ENCODE results near the gene NTMT1.

NTMT1 gene

GRCh38 chr9:129637673-129638439 is 11.9 kb downstream of the NTMT1 start:
- no peak for DNase-seq

- DNase-seq: no peak
Measured at GRCh38 chr9:129639034-129639630, 13.2 kb downstream of the NTMT1 start.

GRCh38 chr9:129639756-129640085 is 13.8 kb downstream of the NTMT1 start:
- no peak for DNase-seq

- peak; percentile 23 for DNase-seq
Measured at GRCh38 chr9:129640086-129640870, 14.3 kb downstream of the NTMT1 start.

GRCh38 chr9:129640871-129641749 is 15.1 kb downstream of the NTMT1 start:
- DNase-seq: no peak

- peak; percentile 97 for DNase-seq
Measured at GRCh38 chr9:129641750-129642585, 16.0 kb downstream of the NTMT1 start, which contains the start of gene ASB6. TSS of gene ASB6 (minus strand) at chr9:129642151. CDS start at chr9:129641999, 152 bp downstream.

GRCh38 chr9:129643706-129644105 is 17.7 kb downstream of the NTMT1 start:
- DNase-seq: no peak

GRCh38 chr9:129644365-129644764 is 18.4 kb downstream of the NTMT1 start:
- DNase-seq: no peak

GRCh38 chr9:129644902-129645301 is 18.9 kb downstream of the NTMT1 start:
- no peak for DNase-seq

GRCh38 chr9:129646252-129646651 is 20.3 kb downstream of the NTMT1 start:
- no peak for DNase-seq

- DNase-seq: no peak
Measured at GRCh38 chr9:129646654-129647053, 20.7 kb downstream of the NTMT1 start.

- no peak for DNase-seq
Measured at GRCh38 chr9:129647635-129648034, 21.7 kb downstream of the NTMT1 start.

GRCh38 chr9:129648092-129648763 is 22.3 kb downstream of the NTMT1 start:
- DNase-seq: no peak

- DNase-seq: no peak
Measured at GRCh38 chr9:129648764-129649115, 22.8 kb downstream of the NTMT1 start.

- DNase-seq: no peak
Measured at GRCh38 chr9:129649726-129650679, 24.0 kb downstream of the NTMT1 start.

- no peak for DNase-seq
Measured at GRCh38 chr9:129650680-129651235, 24.8 kb downstream of the NTMT1 start.

GRCh38 chr9:129653823-129654553 is 28.0 kb downstream of the NTMT1 start:
- no peak for DNase-seq

GRCh38 chr9:129654554-129655040 is 28.6 kb downstream of the NTMT1 start:
- DNase-seq: no peak

GRCh38 chr9:129655154-129655553 is 29.2 kb downstream of the NTMT1 start:
- no peak for DNase-seq

Data from T1000 (cell line).